OCI-LY1 (cell line): ENCODE results near the gene NELL1.

Source experiments
- EZH2 ChIP-seq: fragments of 200-600 bp; sonication (generic), shearing (Covaris generic); IDR thresholded peaks from 2 replicates; pipeline ENCODE4 v1.8.0; 2017; ENCODE audit warnings: borderline replicate concordance, mixed run types, mild to moderate bottlenecking, antibody characterized with exemption, low read length, moderate library complexity, mixed read lengths
- TF ChIP-seq, protein P1 (sequence below): fragments of 200-600 bp; sonication (generic), shearing (Covaris generic); IDR thresholded peaks from 2 replicates; pipeline ENCODE4 v1.5.1; 2017; ENCODE audit warnings: mild to moderate bottlenecking, antibody characterized with exemption, low read length, moderate library complexity, mixed read lengths

DNA sequence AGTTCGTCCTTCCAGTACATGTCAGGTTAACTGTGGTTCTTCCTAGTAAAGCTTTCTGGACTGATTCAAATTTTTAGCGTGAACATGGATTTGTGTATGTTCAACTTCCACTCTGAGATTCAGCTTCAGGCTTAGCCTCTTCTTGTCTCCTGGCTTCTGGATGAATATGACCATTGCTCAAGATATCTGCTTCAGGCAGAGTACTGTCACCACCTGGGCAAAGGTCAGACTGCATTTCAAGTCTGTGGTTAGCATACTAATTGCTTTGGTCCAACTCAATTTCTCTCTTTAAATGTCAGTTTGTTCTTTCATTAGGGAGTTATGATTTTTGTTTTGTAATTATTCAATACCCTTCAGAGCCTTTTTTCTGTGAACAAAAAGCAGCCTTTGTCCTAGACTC lies 440.0 kb downstream of the NELL1 start:
- TF ChIP-seq, protein P1, sequence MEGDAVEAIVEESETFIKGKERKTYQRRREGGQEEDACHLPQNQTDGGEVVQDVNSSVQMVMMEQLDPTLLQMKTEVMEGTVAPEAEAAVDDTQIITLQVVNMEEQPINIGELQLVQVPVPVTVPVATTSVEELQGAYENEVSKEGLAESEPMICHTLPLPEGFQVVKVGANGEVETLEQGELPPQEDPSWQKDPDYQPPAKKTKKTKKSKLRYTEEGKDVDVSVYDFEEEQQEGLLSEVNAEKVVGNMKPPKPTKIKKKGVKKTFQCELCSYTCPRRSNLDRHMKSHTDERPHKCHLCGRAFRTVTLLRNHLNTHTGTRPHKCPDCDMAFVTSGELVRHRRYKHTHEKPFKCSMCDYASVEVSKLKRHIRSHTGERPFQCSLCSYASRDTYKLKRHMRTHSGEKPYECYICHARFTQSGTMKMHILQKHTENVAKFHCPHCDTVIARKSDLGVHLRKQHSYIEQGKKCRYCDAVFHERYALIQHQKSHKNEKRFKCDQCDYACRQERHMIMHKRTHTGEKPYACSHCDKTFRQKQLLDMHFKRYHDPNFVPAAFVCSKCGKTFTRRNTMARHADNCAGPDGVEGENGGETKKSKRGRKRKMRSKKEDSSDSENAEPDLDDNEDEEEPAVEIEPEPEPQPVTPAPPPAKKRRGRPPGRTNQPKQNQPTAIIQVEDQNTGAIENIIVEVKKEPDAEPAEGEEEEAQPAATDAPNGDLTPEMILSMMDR = no peak
- no peak for TF ChIP-seq EZH2
